ENCODE data around the gene PTDSS2. TPM values are rescaled to one million over a fixed set of nuclear protein-coding genes. Genes with fewer than 3 reads are reported as not detected.
A peak's percentile ranks its signal among the peaks of the same experiment; 100 is the strongest.

The PTDSS2 gene
- total and polyA plus RNA-seq, 2 of the 13 experiments (the other 11 are each of a cell fraction or from before 2014, with no cell fraction given), result 21.7 to 26.4 TPM

DNA sequence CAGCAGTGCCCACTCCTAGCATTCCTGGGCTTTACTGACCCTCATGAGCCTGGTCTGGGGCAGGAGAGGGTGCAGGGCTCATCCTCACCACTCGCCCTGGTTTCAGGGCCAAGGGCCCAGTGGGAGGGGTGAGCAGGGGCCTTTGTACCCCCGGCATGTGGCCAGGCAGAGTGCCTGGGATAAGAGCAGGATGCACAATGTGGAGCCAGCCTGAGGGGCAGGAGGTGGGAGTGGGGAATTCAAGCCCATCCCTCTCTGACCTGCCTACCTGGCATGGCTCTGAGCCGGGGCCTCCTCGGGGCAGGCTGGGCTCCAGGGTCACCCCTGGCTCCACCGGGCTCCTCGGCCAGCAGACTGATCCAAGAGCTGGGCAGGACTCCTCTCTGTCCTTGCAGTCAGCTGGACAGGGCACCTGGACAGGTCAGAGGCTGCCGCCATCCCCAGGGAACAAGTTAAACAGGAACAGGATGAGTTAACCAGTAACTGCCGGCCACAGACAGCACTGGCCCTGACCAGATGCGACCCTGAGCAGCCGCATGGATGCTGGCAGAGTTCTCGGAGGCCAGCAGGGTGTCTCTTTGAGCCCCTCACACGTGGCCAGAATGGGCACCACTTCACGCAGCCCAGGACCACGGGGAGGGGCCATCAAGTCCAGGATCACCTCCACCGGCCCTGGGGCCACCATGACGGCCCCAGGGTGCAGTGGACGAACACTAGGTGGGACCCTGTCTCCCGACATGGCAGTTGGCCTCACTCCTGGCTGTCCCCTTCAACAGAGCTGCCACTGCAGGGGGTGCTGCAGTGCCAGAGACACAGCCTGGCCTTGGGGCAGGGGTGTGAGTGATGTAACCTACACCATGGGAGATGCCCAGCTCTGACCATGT lies 40.2 kb upstream of the PTDSS2 start (continued):
- TF ChIP-seq PAXIP1 (CRISPR knock-in tag; conservative IDR thresholded peaks at IDR 0.05) (peak; percentile 81), SRY (CRISPR knock-in tag; IDR thresholded peaks at IDR 0.05) (no peak), MATR3 (CRISPR knock-in tag; IDR thresholded peaks at IDR 0.05) (peak; percentile 79; the same call in 1 of the 2 replicates), ZSCAN25 (CRISPR knock-in tag; IDR thresholded peaks at IDR 0.05) (no peak), MEF2D (CRISPR knock-in tag; IDR thresholded peaks at IDR 0.05) (no peak; the same call in 1 of the 2 replicates), DZIP1 (CRISPR knock-in tag; IDR thresholded peaks at IDR 0.05) (0 out of 2 replicates have a peak, but pooled peaks have one; percentile 36), CHD2 (IDR thresholded peaks at IDR 0.05; ENCODE audit: low read depth, low read length) (no peak), ZNF350 (CRISPR knock-in tag; IDR thresholded peaks at IDR 0.05; ENCODE audit: borderline replicate concordance, low read depth) (peak; percentile 47), SRF (IDR thresholded peaks at IDR 0.05; ENCODE audit: low read depth, low read length) (no peak), EED (CRISPR knock-in tag; IDR thresholded peaks at IDR 0.05) (peak; percentile 67; the same call in 1 of the 2 replicates), ZNF530 (CRISPR knock-in tag; IDR thresholded peaks at IDR 0.05; ENCODE audit: low read depth) (no peak), ZNF484 (CRISPR knock-in tag; IDR thresholded peaks at IDR 0.05; ENCODE audit: borderline replicate concordance, low read depth) (no peak), ZEB1 (IDR thresholded peaks at IDR 0.05; ENCODE audit: insufficient replicate concordance, low read depth) (peak; percentile 80)
- TF ChIP-seq, protein P1, sequence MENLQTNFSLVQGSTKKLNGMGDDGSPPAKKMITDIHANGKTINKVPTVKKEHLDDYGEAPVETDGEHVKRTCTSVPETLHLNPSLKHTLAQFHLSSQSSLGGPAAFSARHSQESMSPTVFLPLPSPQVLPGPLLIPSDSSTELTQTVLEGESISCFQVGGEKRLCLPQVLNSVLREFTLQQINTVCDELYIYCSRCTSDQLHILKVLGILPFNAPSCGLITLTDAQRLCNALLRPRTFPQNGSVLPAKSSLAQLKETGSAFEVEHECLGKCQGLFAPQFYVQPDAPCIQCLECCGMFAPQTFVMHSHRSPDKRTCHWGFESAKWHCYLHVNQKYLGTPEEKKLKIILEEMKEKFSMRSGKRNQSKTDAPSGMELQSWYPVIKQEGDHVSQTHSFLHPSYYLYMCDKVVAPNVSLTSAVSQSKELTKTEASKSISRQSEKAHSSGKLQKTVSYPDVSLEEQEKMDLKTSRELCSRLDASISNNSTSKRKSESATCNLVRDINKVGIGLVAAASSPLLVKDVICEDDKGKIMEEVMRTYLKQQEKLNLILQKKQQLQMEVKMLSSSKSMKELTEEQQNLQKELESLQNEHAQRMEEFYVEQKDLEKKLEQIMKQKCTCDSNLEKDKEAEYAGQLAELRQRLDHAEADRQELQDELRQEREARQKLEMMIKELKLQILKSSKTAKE (CRISPR knock-in tag; IDR thresholded peaks at IDR 0.05; ENCODE audit: borderline replicate concordance), result no peak
